WTC11 (cell line): ENCODE data around the gene GNG13.

Experiments used
- CREB1 ChIP-seq: sonication (generic); formaldehyde crosslinking; IDR thresholded peaks from 2 replicates; pipeline ENCODE4 v1.8.0; 2023; ENCODE audit warnings: mild to moderate bottlenecking, missing genetic modification reagents
- CREM ChIP-seq: sonication (generic); formaldehyde crosslinking; IDR thresholded peaks from 2 replicates; pipeline ENCODE4 v1.8.1; 2022; ENCODE audit warnings: mild to moderate bottlenecking, missing genetic modification reagents, moderate library complexity
- ESRRA ChIP-seq: sonication (generic); formaldehyde crosslinking; IDR thresholded peaks from 2 replicates; pipeline ENCODE4 v1.8.1; 2022; ENCODE audit warnings: mild to moderate bottlenecking, missing genetic modification reagents, borderline replicate concordance
- ETV6 ChIP-seq: sonication (generic); formaldehyde crosslinking; IDR thresholded peaks from 2 replicates; pipeline ENCODE4 v1.8.1; 2022; ENCODE audit warnings: mild to moderate bottlenecking, missing genetic modification reagents
- KAT7 ChIP-seq: sonication (generic); formaldehyde crosslinking; IDR thresholded peaks from 2 replicates; pipeline ENCODE4 v1.8.1; 2023; ENCODE audit warnings: missing genetic modification reagents, mild to moderate bottlenecking, borderline replicate concordance
- NR2C2 ChIP-seq: sonication (generic); formaldehyde crosslinking; IDR thresholded peaks from 2 replicates; pipeline ENCODE4 v1.8.0; 2022; ENCODE audit warnings: mild to moderate bottlenecking, missing genetic modification reagents
- NR3C1 ChIP-seq: sonication (generic); formaldehyde crosslinking; conservative IDR thresholded peaks from 2 replicates; pipeline ENCODE4 v1.8.1; 2023; ENCODE audit warnings: low read depth, mild to moderate bottlenecking, missing genetic modification reagents
- RORB ChIP-seq: fragments of 250-450 bp; sonication (Bioruptor Pico); IDR thresholded peaks from 2 replicates; pipeline ENCODE4 v1.9.0; 2021; ENCODE audit warnings: mild to moderate bottlenecking
- TP53 ChIP-seq: sonication (generic); formaldehyde crosslinking; IDR thresholded peaks from 2 replicates; pipeline ENCODE4 v1.8.1; 2023; ENCODE audit warnings: mild to moderate bottlenecking, missing genetic modification reagents
- TF ChIP-seq, protein P1 (sequence below): sonication (generic); formaldehyde crosslinking; IDR thresholded peaks from 2 replicates; pipeline ENCODE4 v1.8.1; 2023; ENCODE audit warnings: mild to moderate bottlenecking, missing genetic modification reagents, moderate library complexity
- TF ChIP-seq, protein P2 (sequence below): fragments of 200-600 bp; IDR thresholded peaks from 2 replicates; pipeline ENCODE4 v1.8.0; 2022; ENCODE audit warnings: antibody characterized with exemption
- TF ChIP-seq, protein P3 (sequence below): sonication (generic); formaldehyde crosslinking; IDR thresholded peaks from 2 replicates; pipeline ENCODE4 v1.8.0; 2023; ENCODE audit warnings: missing genetic modification reagents, mild to moderate bottlenecking, borderline replicate concordance
- TF ChIP-seq, protein P4 (sequence below): sonication (generic); formaldehyde crosslinking; IDR thresholded peaks from 2 replicates; pipeline ENCODE4 v1.8.1; 2023; ENCODE audit warnings: mild to moderate bottlenecking, moderate library complexity, missing genetic modification reagents

DNA sequence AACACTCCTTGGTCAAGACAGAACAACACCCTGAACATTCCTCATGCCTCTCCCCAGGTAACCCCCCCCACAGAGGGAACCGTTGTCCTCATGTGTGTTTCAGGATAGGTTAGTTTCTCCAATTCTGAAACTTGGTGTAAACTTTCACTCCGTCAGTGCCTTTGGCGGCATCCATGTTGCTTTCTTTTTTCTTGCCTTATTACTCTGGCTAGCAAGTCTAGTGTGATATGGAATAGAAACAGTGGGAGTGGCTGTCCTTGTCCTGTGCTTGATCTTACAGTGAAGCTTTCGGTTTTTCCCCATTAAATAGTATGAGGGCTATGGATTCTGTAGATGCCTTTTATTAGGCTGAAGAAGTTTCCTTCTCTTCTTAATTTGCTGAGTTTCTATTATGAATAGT, 35.7 kb upstream of the GNG13 start:
- no peak for TF ChIP-seq NR2C2
- TF ChIP-seq NR3C1 (CRISPR knock-in tag): no peak
- TF ChIP-seq, protein P1, sequence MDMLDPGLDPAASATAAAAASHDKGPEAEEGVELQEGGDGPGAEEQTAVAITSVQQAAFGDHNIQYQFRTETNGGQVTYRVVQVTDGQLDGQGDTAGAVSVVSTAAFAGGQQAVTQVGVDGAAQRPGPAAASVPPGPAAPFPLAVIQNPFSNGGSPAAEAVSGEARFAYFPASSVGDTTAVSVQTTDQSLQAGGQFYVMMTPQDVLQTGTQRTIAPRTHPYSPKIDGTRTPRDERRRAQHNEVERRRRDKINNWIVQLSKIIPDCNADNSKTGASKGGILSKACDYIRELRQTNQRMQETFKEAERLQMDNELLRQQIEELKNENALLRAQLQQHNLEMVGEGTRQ (CRISPR knock-in tag): no peak
- TF ChIP-seq, protein P2, sequence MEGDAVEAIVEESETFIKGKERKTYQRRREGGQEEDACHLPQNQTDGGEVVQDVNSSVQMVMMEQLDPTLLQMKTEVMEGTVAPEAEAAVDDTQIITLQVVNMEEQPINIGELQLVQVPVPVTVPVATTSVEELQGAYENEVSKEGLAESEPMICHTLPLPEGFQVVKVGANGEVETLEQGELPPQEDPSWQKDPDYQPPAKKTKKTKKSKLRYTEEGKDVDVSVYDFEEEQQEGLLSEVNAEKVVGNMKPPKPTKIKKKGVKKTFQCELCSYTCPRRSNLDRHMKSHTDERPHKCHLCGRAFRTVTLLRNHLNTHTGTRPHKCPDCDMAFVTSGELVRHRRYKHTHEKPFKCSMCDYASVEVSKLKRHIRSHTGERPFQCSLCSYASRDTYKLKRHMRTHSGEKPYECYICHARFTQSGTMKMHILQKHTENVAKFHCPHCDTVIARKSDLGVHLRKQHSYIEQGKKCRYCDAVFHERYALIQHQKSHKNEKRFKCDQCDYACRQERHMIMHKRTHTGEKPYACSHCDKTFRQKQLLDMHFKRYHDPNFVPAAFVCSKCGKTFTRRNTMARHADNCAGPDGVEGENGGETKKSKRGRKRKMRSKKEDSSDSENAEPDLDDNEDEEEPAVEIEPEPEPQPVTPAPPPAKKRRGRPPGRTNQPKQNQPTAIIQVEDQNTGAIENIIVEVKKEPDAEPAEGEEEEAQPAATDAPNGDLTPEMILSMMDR: no peak
- TF ChIP-seq ESRRA (CRISPR knock-in tag): no peak
- TF ChIP-seq KAT7 (CRISPR knock-in tag): no peak
- no peak for TF ChIP-seq ETV6 (CRISPR knock-in tag)
- TF ChIP-seq, protein P3, sequence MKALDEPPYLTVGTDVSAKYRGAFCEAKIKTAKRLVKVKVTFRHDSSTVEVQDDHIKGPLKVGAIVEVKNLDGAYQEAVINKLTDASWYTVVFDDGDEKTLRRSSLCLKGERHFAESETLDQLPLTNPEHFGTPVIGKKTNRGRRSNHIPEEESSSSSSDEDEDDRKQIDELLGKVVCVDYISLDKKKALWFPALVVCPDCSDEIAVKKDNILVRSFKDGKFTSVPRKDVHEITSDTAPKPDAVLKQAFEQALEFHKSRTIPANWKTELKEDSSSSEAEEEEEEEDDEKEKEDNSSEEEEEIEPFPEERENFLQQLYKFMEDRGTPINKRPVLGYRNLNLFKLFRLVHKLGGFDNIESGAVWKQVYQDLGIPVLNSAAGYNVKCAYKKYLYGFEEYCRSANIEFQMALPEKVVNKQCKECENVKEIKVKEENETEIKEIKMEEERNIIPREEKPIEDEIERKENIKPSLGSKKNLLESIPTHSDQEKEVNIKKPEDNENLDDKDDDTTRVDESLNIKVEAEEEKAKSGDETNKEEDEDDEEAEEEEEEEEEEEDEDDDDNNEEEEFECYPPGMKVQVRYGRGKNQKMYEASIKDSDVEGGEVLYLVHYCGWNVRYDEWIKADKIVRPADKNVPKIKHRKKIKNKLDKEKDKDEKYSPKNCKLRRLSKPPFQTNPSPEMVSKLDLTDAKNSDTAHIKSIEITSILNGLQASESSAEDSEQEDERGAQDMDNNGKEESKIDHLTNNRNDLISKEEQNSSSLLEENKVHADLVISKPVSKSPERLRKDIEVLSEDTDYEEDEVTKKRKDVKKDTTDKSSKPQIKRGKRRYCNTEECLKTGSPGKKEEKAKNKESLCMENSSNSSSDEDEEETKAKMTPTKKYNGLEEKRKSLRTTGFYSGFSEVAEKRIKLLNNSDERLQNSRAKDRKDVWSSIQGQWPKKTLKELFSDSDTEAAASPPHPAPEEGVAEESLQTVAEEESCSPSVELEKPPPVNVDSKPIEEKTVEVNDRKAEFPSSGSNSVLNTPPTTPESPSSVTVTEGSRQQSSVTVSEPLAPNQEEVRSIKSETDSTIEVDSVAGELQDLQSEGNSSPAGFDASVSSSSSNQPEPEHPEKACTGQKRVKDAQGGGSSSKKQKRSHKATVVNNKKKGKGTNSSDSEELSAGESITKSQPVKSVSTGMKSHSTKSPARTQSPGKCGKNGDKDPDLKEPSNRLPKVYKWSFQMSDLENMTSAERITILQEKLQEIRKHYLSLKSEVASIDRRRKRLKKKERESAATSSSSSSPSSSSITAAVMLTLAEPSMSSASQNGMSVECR (CRISPR knock-in tag): no peak
- TF ChIP-seq CREM (CRISPR knock-in tag): no peak
- TF ChIP-seq CREB1 (CRISPR knock-in tag): no peak
- TF ChIP-seq TP53 (CRISPR knock-in tag): no peak
- TF ChIP-seq, protein P4, sequence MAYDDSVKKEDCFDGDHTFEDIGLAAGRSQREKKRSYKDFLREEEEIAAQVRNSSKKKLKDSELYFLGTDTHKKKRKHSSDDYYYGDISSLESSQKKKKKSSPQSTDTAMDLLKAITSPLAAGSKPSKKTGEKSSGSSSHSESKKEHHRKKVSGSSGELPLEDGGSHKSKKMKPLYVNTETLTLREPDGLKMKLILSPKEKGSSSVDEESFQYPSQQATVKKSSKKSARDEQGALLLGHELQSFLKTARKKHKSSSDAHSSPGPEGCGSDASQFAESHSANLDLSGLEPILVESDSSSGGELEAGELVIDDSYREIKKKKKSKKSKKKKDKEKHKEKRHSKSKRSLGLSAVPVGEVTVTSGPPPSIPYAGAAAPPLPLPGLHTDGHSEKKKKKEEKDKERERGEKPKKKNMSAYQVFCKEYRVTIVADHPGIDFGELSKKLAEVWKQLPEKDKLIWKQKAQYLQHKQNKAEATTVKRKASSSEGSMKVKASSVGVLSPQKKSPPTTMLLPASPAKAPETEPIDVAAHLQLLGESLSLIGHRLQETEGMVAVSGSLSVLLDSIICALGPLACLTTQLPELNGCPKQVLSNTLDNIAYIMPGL (CRISPR knock-in tag): no peak
- TF ChIP-seq RORB (CRISPR knock-in tag): no peak
